ENCODE measurements around the gene GIGYF1. TPM values are rescaled to one million over a fixed set of nuclear protein-coding genes. Genes with fewer than 3 reads are reported as not detected.
"Not testable (repeated sequence)": the region's sequence is repeated elsewhere in the genome, so short reads cannot be mapped to it uniquely, and the experiment has no call there.

GIGYF1 gene
- total RNA-seq, 1 donor = 20.7 TPM

DNA sequence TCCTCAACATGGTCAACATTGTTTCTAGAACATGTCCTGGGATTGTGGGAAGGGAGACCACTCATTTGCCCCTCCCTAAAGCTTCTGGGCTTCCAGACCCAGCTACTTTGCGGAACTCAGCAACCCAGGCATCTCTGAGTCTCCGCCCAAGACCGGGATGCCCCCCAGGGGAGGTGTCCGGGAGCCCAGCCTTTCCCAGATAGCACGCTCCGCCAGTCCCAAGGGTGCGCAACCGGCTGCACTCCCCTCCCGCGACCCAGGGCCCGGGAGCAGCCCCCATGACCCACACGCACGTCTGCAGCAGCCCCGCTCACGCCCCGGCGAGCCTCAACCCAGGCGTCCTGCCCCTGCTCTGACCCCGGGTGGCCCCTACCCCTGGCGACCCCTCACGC is 26.2 kb upstream of the GIGYF1 start, which contains the start of gene EPO:
Gene EPO, plus strand, starts transcription at position 190 of the 392 bp plus-strand sequence. CDS start 513 bp downstream, outside the sequence.
- TF ChIP-seq, protein P1, sequence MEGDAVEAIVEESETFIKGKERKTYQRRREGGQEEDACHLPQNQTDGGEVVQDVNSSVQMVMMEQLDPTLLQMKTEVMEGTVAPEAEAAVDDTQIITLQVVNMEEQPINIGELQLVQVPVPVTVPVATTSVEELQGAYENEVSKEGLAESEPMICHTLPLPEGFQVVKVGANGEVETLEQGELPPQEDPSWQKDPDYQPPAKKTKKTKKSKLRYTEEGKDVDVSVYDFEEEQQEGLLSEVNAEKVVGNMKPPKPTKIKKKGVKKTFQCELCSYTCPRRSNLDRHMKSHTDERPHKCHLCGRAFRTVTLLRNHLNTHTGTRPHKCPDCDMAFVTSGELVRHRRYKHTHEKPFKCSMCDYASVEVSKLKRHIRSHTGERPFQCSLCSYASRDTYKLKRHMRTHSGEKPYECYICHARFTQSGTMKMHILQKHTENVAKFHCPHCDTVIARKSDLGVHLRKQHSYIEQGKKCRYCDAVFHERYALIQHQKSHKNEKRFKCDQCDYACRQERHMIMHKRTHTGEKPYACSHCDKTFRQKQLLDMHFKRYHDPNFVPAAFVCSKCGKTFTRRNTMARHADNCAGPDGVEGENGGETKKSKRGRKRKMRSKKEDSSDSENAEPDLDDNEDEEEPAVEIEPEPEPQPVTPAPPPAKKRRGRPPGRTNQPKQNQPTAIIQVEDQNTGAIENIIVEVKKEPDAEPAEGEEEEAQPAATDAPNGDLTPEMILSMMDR (IDR thresholded peaks at IDR 0.05; ENCODE audit: insufficient read depth, low read length) = no peak
- H3K4me3 ChIP-seq (ENCODE audit: low read depth, low read length) = peak within 1 kb of the TSS; percentile 22
- DNase-seq (ENCODE audit: low read depth) = no peak

DNA sequence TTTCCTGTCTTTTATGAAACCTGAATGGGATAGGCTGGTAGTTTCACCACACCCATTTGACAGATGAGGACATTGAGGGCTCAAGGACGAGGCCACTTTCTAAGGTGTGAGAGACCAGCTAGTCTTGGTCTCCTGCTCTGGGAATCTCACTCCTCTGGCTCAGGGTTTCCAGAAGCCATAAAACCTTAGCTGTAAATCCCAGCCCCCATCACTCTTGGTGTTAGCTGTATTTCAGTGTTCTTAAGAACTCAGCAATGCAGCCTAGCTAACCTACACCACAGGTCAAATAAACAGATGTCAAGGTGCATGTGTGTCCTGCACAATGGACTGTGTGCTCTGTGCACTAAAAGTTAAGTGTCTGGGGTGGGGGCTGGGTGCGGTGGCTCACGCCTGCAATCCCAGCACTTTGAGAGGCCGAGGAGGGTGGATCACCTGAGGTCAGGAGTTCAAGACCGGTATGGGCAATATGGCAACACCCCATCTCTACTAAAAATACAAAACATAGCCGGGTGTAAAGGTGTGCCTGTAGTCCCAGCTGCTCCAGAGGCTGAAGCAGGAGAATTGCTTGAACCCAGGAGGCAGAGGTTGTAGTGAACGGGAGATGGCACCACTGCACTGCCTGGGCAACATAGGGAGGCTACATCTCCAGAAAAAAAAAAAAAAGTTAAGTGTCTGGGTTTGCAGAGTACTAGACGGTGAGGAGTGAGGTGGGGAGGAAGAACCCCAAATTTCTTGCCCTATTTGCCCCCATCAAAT is 25.7 kb upstream of the GIGYF1 start:
- DNase-seq (ENCODE audit: low read depth) = peak; percentile 67
- TF ChIP-seq, protein P1 (IDR thresholded peaks at IDR 0.05; ENCODE audit: insufficient read depth, low read length) = peak; percentile 56
- H3K4me3 ChIP-seq (ENCODE audit: low read depth, low read length) = no peak overlapping the region

DNA sequence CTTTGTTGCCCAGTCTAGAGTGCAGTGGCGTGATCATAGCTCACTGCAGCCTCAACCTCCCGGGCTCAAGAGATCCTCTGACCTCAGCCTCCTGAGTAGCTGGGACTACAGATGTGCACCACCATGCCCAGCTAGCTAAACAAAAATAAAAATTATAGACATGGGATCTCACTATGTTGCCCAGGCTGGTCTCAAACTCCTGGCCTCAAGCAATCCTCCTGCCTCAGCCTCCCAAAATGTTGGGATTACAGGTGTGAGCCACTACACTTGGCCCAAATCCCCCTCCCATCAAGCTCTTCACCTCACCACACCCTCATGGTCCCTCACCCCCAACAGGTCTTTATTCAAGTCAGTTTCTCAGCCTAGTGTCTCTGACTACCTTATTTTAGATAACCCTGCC is 23.0 kb upstream of the GIGYF1 start:
- not testable (repeated sequence) for DNase-seq (ENCODE audit: low read depth); H3K4me3 ChIP-seq (ENCODE audit: low read depth, low read length)

DNA sequence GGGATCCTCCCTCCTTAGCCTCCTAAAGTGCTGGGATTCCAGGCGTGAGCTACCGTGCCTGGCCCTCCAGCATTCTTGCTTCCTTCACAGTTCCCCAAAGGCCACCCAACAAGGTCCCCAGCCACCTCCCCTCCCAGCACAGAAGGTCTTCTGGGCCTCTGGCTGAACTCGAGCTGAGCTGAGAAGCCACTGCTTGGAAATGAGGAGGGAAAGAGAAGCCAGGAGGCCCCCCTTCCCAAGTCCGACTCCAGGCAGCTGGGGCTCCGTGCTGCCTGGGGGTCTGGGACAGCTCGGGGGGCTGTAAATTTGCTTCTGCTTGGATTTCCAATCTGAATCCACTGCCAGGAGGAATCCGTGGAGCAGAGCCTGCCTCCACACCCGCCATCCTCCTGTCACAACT is 20.7 kb upstream of the GIGYF1 start:
- DNase-seq (ENCODE audit: low read depth) = no peak
- TF ChIP-seq, protein P1 (IDR thresholded peaks at IDR 0.05; ENCODE audit: insufficient read depth, low read length) = no peak
- H3K4me3 ChIP-seq (ENCODE audit: low read depth, low read length) = no peak overlapping the region

DNA sequence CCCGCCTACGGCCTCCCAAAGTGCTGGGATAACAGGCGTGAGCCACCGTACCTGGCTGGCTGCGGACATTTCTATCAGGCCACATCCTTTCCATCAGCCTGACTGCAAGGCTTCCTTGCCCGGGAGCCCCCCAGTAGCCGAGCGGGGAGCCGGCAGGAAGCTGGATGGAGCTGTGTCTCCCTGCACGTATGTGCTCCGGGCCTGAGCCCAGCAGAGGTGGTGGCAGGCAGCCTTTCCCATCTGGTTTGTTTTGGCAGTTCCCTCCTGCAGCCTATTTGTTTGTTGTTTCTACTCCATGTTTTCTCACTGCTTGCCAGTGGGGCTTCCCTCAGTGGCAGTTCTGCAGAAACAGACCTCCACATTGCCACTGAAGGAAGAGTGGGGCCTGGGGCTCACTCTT is 17.3 kb upstream of the GIGYF1 start:
- no peak overlapping the region for H3K4me3 ChIP-seq (ENCODE audit: low read depth, low read length)
- no peak for DNase-seq (ENCODE audit: low read depth)
- TF ChIP-seq, protein P1 (IDR thresholded peaks at IDR 0.05; ENCODE audit: insufficient read depth, low read length) = no peak

DNA sequence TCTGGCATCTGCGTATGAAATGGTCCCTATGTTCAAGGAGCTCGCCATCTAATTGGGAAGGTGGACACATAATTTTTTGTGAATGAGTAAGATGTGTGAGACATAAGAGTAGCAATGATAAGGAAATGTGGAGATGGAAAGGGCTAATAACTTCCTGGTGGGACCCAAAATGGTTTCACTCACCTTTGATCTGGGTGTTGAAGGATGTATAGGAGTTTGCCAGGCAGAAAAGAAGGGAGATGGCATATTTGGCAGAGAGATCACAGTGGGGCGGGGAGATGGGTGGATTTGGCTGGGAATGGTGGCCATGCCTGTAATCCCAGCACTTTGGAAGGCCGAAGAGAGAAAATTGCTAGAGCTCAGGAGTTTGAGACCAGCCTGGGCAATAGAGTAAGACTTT is 16.4 kb upstream of the GIGYF1 start:
- H3K4me3 ChIP-seq (ENCODE audit: low read depth, low read length) = no peak overlapping the region
- no peak for DNase-seq (ENCODE audit: low read depth)
- TF ChIP-seq, protein P1 (IDR thresholded peaks at IDR 0.05; ENCODE audit: insufficient read depth, low read length) = no peak

DNA sequence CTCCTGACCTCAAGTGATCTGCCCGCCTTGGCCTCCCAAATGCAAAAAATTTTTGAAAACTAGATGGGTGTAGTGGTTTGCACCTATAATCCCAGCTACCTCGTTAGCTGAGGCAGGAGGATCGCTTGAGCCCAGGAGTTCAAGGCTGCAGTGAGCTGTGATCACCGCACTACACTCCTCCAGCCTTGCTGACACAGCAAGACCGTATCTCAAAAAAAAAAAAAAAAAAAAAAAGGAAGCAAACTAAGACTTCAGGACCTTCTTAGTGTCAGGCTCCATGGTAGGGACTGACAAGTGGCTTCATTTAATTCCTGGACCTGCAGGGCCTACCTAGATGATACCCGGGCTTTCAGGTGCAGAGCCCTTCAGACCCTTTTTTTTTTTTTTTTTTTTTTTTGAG is 14.3 kb upstream of the GIGYF1 start:
- no peak overlapping the region for H3K4me3 ChIP-seq (ENCODE audit: low read depth, low read length)
- TF ChIP-seq, protein P1 (IDR thresholded peaks at IDR 0.05; ENCODE audit: insufficient read depth, low read length) = no peak
- no peak for DNase-seq (ENCODE audit: low read depth)
